Glutamatergic neuron (in vitro differentiated cells): ENCODE measurements around the gene SUGT1. TPM values are rescaled to one million over a fixed set of nuclear protein-coding genes. Genes with fewer than 3 reads are reported as not detected.
"Not testable (repeated sequence)": the region's sequence is repeated elsewhere in the genome, so short reads cannot be mapped to it uniquely, and the experiment has no call there.

Experiments used
- DNase-seq: peaks from one replicate; pipeline ENCODE4 v3.0.0; 2022
- H3K27ac Mint-ChIP-seq: one replicate; pipeline ENCODE4 v1.8.0; 2020; ENCODE audit warnings: mild to moderate bottlenecking, mixed read lengths, inconsistent platforms; ENCODE audit not compliant: unreplicated experiment
- H3K27me3 Mint-ChIP-seq: one replicate; pipeline ENCODE4 v1.8.0; 2020; ENCODE audit warnings: mild to moderate bottlenecking, moderate library complexity, mixed read lengths, inconsistent platforms; ENCODE audit not compliant: unreplicated experiment
- H3K36me3 Mint-ChIP-seq: one replicate; pipeline ENCODE4 v1.8.0; 2020; ENCODE audit warnings: mild to moderate bottlenecking, mixed read lengths, inconsistent platforms; ENCODE audit not compliant: unreplicated experiment
- H3K4me1 Mint-ChIP-seq: one replicate; pipeline ENCODE4 v1.8.0; 2020; ENCODE audit warnings: mild to moderate bottlenecking, low read depth, mixed read lengths, inconsistent platforms; ENCODE audit not compliant: unreplicated experiment
- H3K4me3 Mint-ChIP-seq: one replicate; pipeline ENCODE4 v1.8.0; 2020; ENCODE audit warnings: mild to moderate bottlenecking, mixed read lengths, inconsistent platforms; ENCODE audit not compliant: unreplicated experiment
- H3K9me3 Mint-ChIP-seq: one replicate; pipeline ENCODE4 v1.8.0; 2020; ENCODE audit warnings: mild to moderate bottlenecking, moderate library complexity, mixed read lengths, inconsistent platforms; ENCODE audit not compliant: unreplicated experiment
- CTCF ChIP-seq: fragments of 200-600 bp; sonication (generic); IDR thresholded peaks from one replicate; pipeline ENCODE4 v1.5.0; 2021; ENCODE audit not compliant: partially characterized antibody, unreplicated experiment
- total RNA-seq: library from RNA; stranded (reverse); fragmentation: NEBNext Ultra II Directional; extraction: Animal tissue kit (Norgen Biotek cat#: 25700); gene quantifications from one replicate; pipeline ENCODE4 v1.2.1, GENCODE V29; 2021; ENCODE audit not compliant: unreplicated experiment

SUGT1 gene
- total RNA-seq, 1 donor from 2014 or later = 57.9 TPM

DNA sequence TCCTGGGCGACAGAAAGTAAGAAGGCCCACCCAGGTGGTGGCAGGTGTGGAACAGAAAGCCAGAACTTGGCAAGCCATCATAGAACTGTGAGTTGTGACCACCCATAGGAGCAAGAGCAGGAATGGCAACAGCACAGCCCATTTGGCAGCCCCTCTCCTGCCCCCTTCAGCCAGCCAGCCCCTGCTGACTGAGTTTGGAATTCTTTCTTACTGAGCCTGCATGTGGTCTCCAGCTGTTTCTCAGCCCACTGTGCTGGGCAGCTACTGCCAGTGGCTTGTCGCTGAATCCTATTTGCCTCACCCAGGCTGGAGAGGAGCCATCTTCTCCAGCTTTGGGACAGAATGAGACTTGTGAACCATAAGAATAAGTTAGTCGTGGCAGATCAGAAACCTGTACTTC, 58.6 kb downstream of the SUGT1 start:
- no peak for TF ChIP-seq CTCF
- no peak overlapping the region for H3K4me3 Mint-ChIP-seq
- DNase-seq = no peak
- peaks cover 2% of the 10 kb centered on the region for H3K27me3 Mint-ChIP-seq
- H3K4me1 Mint-ChIP-seq = peaks cover 12% of the 10 kb centered on the region
- H3K36me3 Mint-ChIP-seq = no peaks in the 10 kb centered on the region
- H3K9me3 Mint-ChIP-seq = peaks cover under 1% of the 10 kb centered on the region
- no peak overlapping the region for H3K27ac Mint-ChIP-seq

DNA sequence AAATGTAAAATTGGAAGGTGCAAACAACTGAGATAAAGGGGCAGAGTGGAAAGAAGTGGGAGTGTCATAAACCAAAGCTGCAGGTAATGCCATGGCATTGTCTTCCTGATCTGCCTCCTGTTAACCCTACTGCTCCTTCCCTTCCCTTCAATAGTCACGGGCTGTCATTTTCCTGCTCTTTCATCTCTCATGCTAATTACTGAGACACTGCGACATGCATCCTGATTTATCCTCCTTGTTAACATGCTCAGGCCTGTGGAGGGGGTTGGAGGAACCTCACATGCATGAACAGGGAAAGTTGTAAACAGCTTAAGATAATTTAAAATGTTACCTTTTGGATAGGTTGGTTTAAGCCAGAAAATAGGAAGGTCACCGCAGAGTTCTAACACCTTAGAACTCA, 59.7 kb downstream of the SUGT1 start:
- Mint-ChIP-seq H3K4me3 (no peak overlapping the region), H3K36me3 (no peaks in the 10 kb centered on the region), H3K27ac (no peak overlapping the region), H3K4me1 (peaks cover 12% of the 10 kb centered on the region), H3K9me3 (peaks cover 1% of the 10 kb centered on the region), H3K27me3 (no peaks in the 10 kb centered on the region)
- TF ChIP-seq CTCF = no peak
- no peak for DNase-seq

DNA sequence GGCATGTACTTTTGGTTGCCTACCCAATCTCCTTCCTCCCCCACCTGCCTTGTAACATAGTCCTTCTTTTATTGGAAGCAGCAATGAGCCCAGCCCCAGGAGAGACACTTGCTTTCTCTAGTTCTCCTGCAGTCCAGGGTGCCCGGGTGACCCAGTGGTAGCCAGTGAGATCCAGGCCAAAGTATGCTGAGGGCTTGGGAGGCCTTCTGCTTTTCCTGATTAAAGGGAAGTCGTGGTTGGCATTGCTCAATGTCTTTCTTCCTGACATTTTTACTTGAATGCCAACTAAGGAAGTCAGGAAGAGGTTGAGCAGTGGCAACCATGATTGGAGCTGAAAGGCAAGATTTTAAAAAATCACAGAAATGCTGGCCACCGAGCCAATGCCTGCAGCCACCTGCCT, 61.3 kb downstream of the SUGT1 start:
- no peak for DNase-seq

DNA sequence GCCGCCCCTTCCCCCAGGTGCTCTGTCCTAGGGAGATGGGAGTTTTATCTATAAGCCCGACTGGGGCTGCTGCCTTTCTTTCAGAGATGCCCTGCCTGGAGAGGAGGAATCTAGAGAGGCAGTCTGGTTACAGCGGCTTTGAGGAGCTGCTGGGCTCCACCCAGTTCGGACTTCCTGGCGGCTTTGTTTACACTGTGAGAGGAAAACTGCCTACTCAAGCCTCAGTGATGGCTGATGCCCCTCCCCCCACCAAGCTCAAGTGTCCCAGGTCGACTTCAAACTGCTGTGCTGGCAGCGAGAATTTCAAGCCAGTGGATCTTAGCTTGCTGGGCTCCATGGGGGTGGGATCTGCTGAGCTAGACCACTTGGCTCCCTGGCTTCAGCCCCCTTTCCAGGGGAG, 68.3 kb downstream of the SUGT1 start:
- H3K4me3 Mint-ChIP-seq, H3K9me3 Mint-ChIP-seq, H3K27ac Mint-ChIP-seq, H3K4me1 Mint-ChIP-seq, H3K27me3 Mint-ChIP-seq, DNase-seq: not testable (repeated sequence)
- peaks cover 13% of the 10 kb centered on the region for H3K36me3 Mint-ChIP-seq

More for the DNA sequence above, 61.3 kb downstream of the SUGT1 start:
- Mint-ChIP-seq H3K36me3 (peaks cover 7% of the 10 kb centered on the region), H3K27me3 (no peaks in the 10 kb centered on the region), H3K9me3 (peaks cover 6% of the 10 kb centered on the region), H3K4me1 (peaks cover 12% of the 10 kb centered on the region), H3K4me3 (no peak overlapping the region), H3K27ac (no peak overlapping the region)
- TF ChIP-seq CTCF = no peak

DNA sequence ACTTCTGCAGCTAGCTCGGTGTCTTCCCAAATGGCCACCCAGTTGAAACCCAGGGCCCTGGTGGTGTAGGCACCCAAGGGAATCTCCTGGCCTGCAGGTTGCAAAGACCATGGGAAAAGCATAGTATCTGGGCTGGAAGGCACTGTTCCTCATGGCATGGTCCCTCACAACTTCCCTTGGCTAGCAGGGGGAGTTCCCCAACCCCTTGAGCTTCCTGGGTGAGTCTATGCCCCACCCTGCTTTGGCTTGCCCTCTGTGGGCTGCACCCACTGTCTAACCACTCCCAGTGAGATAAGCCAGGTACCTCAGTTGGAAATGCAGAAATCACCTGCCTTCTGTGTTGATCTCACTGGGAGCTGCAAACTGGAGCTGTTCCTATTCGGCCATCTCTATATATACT, 68.7 kb downstream of the SUGT1 start:
- not testable (repeated sequence) for H3K4me1 Mint-ChIP-seq, H3K4me3 Mint-ChIP-seq, H3K27ac Mint-ChIP-seq, H3K9me3 Mint-ChIP-seq, H3K27me3 Mint-ChIP-seq, DNase-seq
- H3K36me3 Mint-ChIP-seq = peaks cover 16% of the 10 kb centered on the region

DNA sequence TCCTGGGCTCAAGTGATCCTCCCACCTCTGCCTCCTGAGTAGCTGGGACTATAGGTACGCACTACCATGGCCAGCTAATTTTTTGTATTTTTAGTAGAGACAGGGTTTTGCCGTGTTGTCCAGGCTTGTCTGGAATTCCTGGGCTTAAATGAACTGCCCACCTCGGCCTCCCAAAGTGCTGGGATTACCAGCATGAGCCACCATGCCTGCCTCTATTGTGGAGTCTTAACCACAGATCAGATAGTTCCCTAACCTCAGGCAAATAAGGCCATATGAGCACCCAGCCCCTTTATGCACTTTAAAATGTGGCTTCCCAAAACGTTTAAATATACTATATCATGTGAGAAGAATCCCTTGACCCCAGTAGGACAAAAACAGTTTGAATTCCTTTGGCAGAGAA, 70.5 kb downstream of the SUGT1 start:
- H3K4me1 Mint-ChIP-seq = no peaks in the 10 kb centered on the region
- TF ChIP-seq CTCF = no peak
- no peak overlapping the region for H3K27ac Mint-ChIP-seq
- H3K9me3 Mint-ChIP-seq = peaks cover 5% of the 10 kb centered on the region
- DNase-seq = no peak
- H3K4me3 Mint-ChIP-seq = no peak overlapping the region
- peaks cover 15% of the 10 kb centered on the region for H3K36me3 Mint-ChIP-seq
- peaks cover 2% of the 10 kb centered on the region for H3K27me3 Mint-ChIP-seq
